Activated naive CD4-positive, alpha-beta T cell treated with anti-CD3 and anti-CD28 coated beads for 36 hours (primary cell): ENCODE measurements around the gene CORO6. TPM values are rescaled to one million over a fixed set of nuclear protein-coding genes. Genes with fewer than 3 reads are reported as not detected.

Experiments
- CTCF ChIA-PET: fragments of 350-600 bp; sonication (Branson Sonifier 250); formaldehyde crosslinking; loops from one replicate; lab custom pipeline; 2021; ENCODE audit warnings: antibody characterized with exemption; lab: Charles Lee
- DNase-seq: peaks from one replicate; pipeline ENCODE4 v3.0.0-alpha.2; 2020
- H3K27ac Mint-ChIP-seq: one replicate; pipeline ENCODE4 v1.8.0; 2021; ENCODE audit warnings: mild to moderate bottlenecking, mixed read lengths
- H3K27me3 Mint-ChIP-seq: one replicate; pipeline ENCODE4 v1.8.0; 2021; ENCODE audit warnings: low read depth, mixed read lengths
- H3K36me3 Mint-ChIP-seq: one replicate; pipeline ENCODE4 v1.8.0; 2021; ENCODE audit warnings: low read depth, mixed read lengths
- H3K4me1 Mint-ChIP-seq: one replicate; pipeline ENCODE4 v1.8.0; 2021; ENCODE audit warnings: low read depth, mixed read lengths
- H3K4me3 Mint-ChIP-seq: one replicate; pipeline ENCODE4 v1.8.0; 2021; ENCODE audit warnings: mild to moderate bottlenecking, moderate library complexity, mixed read lengths
- H3K9me3 Mint-ChIP-seq: one replicate; pipeline ENCODE4 v1.8.0; 2021; ENCODE audit warnings: mixed read lengths
- intact Hi-C: fragments of 100-400 bp; cut with micrococcal nuclease; formaldehyde crosslinking; loops from one replicate; pipeline ENCODE4 v1.15.1; 2023
- total RNA-seq, 2 experiments: library from RNA; stranded (reverse); gene quantifications; one replicate each; pipeline ENCODE4 v1.2.3, GENCODE V29; 2021

The CORO6 gene
- total RNA-seq, 2 experiments from 2014 or later, result 24.8 to 27.3 TPM

- Mint-ChIP-seq H3K36me3 (peaks cover 3% of the 10 kb centered on the region), H3K27ac (peak overlapping the region; percentile 80), H3K27me3 (peaks cover 9% of the 10 kb centered on the region), H3K4me3 (peak overlapping the region; percentile 81), H3K4me1 (peaks cover 48% of the 10 kb centered on the region), H3K9me3 (no peaks in the 10 kb centered on the region)
- intact Hi-C loops, result loop anchor here (1.0 to 5.0 kb wide), 6 partner anchors 22 to 314 kb away; partner anchors contain the start of genes GIT1 and TAOK1
- DNase-seq, result peak; percentile 91
- CTCF ChIA-PET, result interaction anchor here (0.5 to 8.6 kb wide), 43 partner anchors 9 to 360 kb away, joined by 3 to 91 read pairs (median 5); partner anchors contain the start of genes ABHD15, ANKRD13B, SSH2 and TP53I13
Measured at GRCh38 chr17:29617481-29618271, 5.0 kb downstream of the CORO6 start.

- Mint-ChIP-seq H3K36me3 (peaks cover 3% of the 10 kb centered on the region), H3K4me1 (peaks cover 48% of the 10 kb centered on the region), H3K9me3 (no peaks in the 10 kb centered on the region), H3K27me3 (peaks cover 9% of the 10 kb centered on the region), H3K4me3 (peak overlapping the region; percentile 81), H3K27ac (peak overlapping the region; percentile 80)
- intact Hi-C loops, result loop anchor here (1.0 to 5.0 kb wide), 6 partner anchors 22 to 314 kb away; partner anchors contain the start of genes GIT1 and TAOK1
- DNase-seq, result peak; percentile 97
- CTCF ChIA-PET, result interaction anchor here (0.6 to 8.6 kb wide), 47 partner anchors 8 to 394 kb away, joined by 3 to 91 read pairs (median 5); partner anchors contain the start of genes ABHD15, ANKRD13B, SSH2 and TP53I13
Measured at GRCh38 chr17:29617125-29617480, 5.6 kb downstream of the CORO6 start.

GRCh38 chr17:29616300-29617048, 6.2 kb downstream of the CORO6 start:
- DNase-seq, result no peak
- H3K36me3 Mint-ChIP-seq, result peaks cover 3% of the 10 kb centered on the region
- peak overlapping the region; percentile 81 for H3K4me3 Mint-ChIP-seq
- peaks cover 9% of the 10 kb centered on the region for H3K27me3 Mint-ChIP-seq
- CTCF ChIA-PET, result interaction anchor here (0.6 to 8.6 kb wide), 43 partner anchors 8 to 393 kb away, joined by 3 to 91 read pairs (median 5); partner anchors contain the start of genes ABHD15, ANKRD13B, SSH2 and TP53I13
- H3K27ac Mint-ChIP-seq, result no peak overlapping the region
- peaks cover 43% of the 10 kb centered on the region for H3K4me1 Mint-ChIP-seq
- intact Hi-C loops, result loop anchor here (1.0 to 5.0 kb wide), 6 partner anchors 23 to 315 kb away; partner anchors contain the start of genes GIT1 and TAOK1
- H3K9me3 Mint-ChIP-seq, result no peaks in the 10 kb centered on the region

- Mint-ChIP-seq H3K9me3 (no peaks in the 10 kb centered on the region), H3K36me3 (peaks cover 3% of the 10 kb centered on the region), H3K4me1 (peaks cover 40% of the 10 kb centered on the region), H3K27me3 (peaks cover 9% of the 10 kb centered on the region), H3K27ac (no peak overlapping the region), H3K4me3 (peak overlapping the region; percentile 81)
- intact Hi-C loops, result loop anchor here (1.0 to 5.0 kb wide), 4 partner anchors 9 to 323 kb away; partner anchors contain the start of genes ABHD15 and TAOK1
- peak; percentile 83 for DNase-seq
- CTCF ChIA-PET, result interaction anchor here (0.5 to 8.6 kb wide), 29 partner anchors 9 to 467 kb away, joined by 3 to 91 read pairs (median 3); partner anchors contain the start of genes ABHD15, ANKRD13B and SSH2
Measured at GRCh38 chr17:29615492-29616299, 7.0 kb downstream of the CORO6 start.

GRCh38 chr17:29615048-29615385, 7.7 kb downstream of the CORO6 start:
- H3K4me3 Mint-ChIP-seq, result peak overlapping the region; percentile 81
- DNase-seq, result peak; percentile 50
- no peak overlapping the region for H3K27ac Mint-ChIP-seq
- H3K27me3 Mint-ChIP-seq, result peaks cover 9% of the 10 kb centered on the region
- H3K4me1 Mint-ChIP-seq, result peaks cover 40% of the 10 kb centered on the region
- CTCF ChIA-PET, result interaction anchor here (0.5 to 8.6 kb wide), 19 partner anchors 10 to 466 kb away, joined by 3 to 91 read pairs (median 3); partner anchors contain the start of genes ABHD15, ANKRD13B and SSH2
- no peaks in the 10 kb centered on the region for H3K36me3 Mint-ChIP-seq
- no peaks in the 10 kb centered on the region for H3K9me3 Mint-ChIP-seq
- intact Hi-C loops, result loop anchor here (1.0 to 5.0 kb wide), 4 partner anchors 9 to 322 kb away; partner anchors contain the start of genes ABHD15 and TAOK1

GRCh38 chr17:29614349-29615047, 8.2 kb downstream of the CORO6 start:
- no peak overlapping the region for H3K27ac Mint-ChIP-seq
- intact Hi-C loops, result loop anchor here (1.0 to 5.0 kb wide), 5 partner anchors 10 to 467 kb away; partner anchors contain the start of genes ABHD15 and TAOK1

GRCh38 chr17:29613856-29614255, 8.9 kb downstream of the CORO6 start:
- no peak for DNase-seq
- Mint-ChIP-seq H3K27me3 (peaks cover 9% of the 10 kb centered on the region), H3K4me1 (peaks cover 40% of the 10 kb centered on the region), H3K36me3 (no peaks in the 10 kb centered on the region), H3K4me3 (peak overlapping the region; percentile 43), H3K9me3 (no peaks in the 10 kb centered on the region), H3K27ac (no peak overlapping the region)
- CTCF ChIA-PET, result interaction anchor here (0.9 to 8.6 kb wide), 13 partner anchors 9 to 317 kb away, joined by 3 to 91 read pairs (median 5); partner anchors contain the start of genes ABHD15 and ANKRD13B
- intact Hi-C loops, result loop anchor here (1.0 to 5.0 kb wide), 4 partner anchors 34 to 467 kb away; no protein-coding TSS in a partner anchor

More at GRCh38 chr17:29614349-29615047, 8.2 kb downstream of the CORO6 start:
- Mint-ChIP-seq H3K4me1 (peaks cover 40% of the 10 kb centered on the region), H3K27me3 (peaks cover 9% of the 10 kb centered on the region), H3K36me3 (no peaks in the 10 kb centered on the region), H3K9me3 (no peaks in the 10 kb centered on the region), H3K4me3 (peak overlapping the region; percentile 81)
- CTCF ChIA-PET, result interaction anchor here (0.8 to 8.6 kb wide), 14 partner anchors 9 to 316 kb away, joined by 3 to 91 read pairs (median 6); partner anchors contain the start of genes ABHD15, ANKRD13B and SSH2
- DNase-seq, result no peak

GRCh38 chr17:29613352-29613837, 9.3 kb downstream of the CORO6 start:
- DNase-seq, result peak; percentile 97
- Mint-ChIP-seq H3K4me1 (peaks cover 38% of the 10 kb centered on the region), H3K36me3 (no peaks in the 10 kb centered on the region), H3K4me3 (peak overlapping the region; percentile 43), H3K27ac (no peak overlapping the region), H3K9me3 (no peaks in the 10 kb centered on the region), H3K27me3 (peaks cover 9% of the 10 kb centered on the region)
- CTCF ChIA-PET, result interaction anchor here (0.7 to 8.6 kb wide), 15 partner anchors 10 to 318 kb away, joined by 3 to 91 read pairs (median 4); partner anchors contain the start of gene ANKRD13B
- intact Hi-C loops, result loop anchor here (1.0 to 5.0 kb wide), 3 partner anchors 33 to 466 kb away; no protein-coding TSS in a partner anchor

- H3K9me3 Mint-ChIP-seq, result no peaks in the 10 kb centered on the region
- H3K4me1 Mint-ChIP-seq, result peaks cover 37% of the 10 kb centered on the region
- no peaks in the 10 kb centered on the region for H3K36me3 Mint-ChIP-seq
- H3K4me3 Mint-ChIP-seq, result peak overlapping the region; percentile 51
- H3K27ac Mint-ChIP-seq, result no peak overlapping the region
- CTCF ChIA-PET, result interaction anchor here (0.7 to 8.6 kb wide), 14 partner anchors 9 to 318 kb away, joined by 3 to 91 read pairs (median 4); partner anchors contain the start of gene ANKRD13B
- no peak for DNase-seq
- intact Hi-C loops, result loop anchor here (1.0 to 5.0 kb wide), 3 partner anchors 32 to 465 kb away; no protein-coding TSS in a partner anchor
- H3K27me3 Mint-ChIP-seq, result peaks cover 9% of the 10 kb centered on the region
Measured at GRCh38 chr17:29612404-29613280, 10.1 kb downstream of the CORO6 start.
